Upper lobe of right lung (tissue), 1 donor: Measurements from ENCODE around the gene TSC1. TPM values are rescaled to one million over a fixed set of nuclear protein-coding genes. Genes with fewer than 3 reads are reported as not detected.

Source experiments
- ATAC-seq: fragments of 200-7000 bp; cut with Tn5 transposase; one replicate; pipeline ENCODE4 v1.9.1; 2020; ENCODE audit warnings: mild to moderate bottlenecking, moderate library complexity
- DNase-seq: peaks from one replicate; pipeline ENCODE4 v3.0.0-alpha.2; 2020
- H3K27ac ChIP-seq: fragments of 200-600 bp; one replicate; pipeline ENCODE4 v1.8.0; 2022
- H3K27me3 ChIP-seq: fragments of 200-600 bp; one replicate; pipeline ENCODE4 v1.8.0; 2022; ENCODE audit warnings: mild to moderate bottlenecking
- H3K36me3 ChIP-seq: fragments of 200-600 bp; one replicate; pipeline ENCODE4 v1.8.0; 2022
- H3K4me1 ChIP-seq: fragments of 200-600 bp; one replicate; pipeline ENCODE4 v1.8.0; 2022
- H3K4me3 ChIP-seq: fragments of 200-600 bp; one replicate; pipeline ENCODE4 v1.8.0; 2022; ENCODE audit warnings: mild to moderate bottlenecking
- H3K9me3 ChIP-seq: fragments of 200-600 bp; one replicate; pipeline ENCODE4 v1.8.0; 2022
- intact Hi-C: fragments of 100-400 bp; cut with DNase I; formaldehyde crosslinking; loops from one replicate; pipeline ENCODE4 v1.11.0; 2022
- total RNA-seq: library from RNA; stranded (reverse); fragmentation: NEBNext Ultra II Directional; extraction: Animal tissue kit (Norgen Biotek cat#: 25700); gene quantifications from one replicate; pipeline ENCODE4 v1.2.1, GENCODE V29; 2021
- TF ChIP-seq, protein P1 (sequence below): fragments of 200-600 bp; IDR thresholded peaks from one replicate; pipeline ENCODE4 v1.8.0; 2022; ENCODE audit warnings: antibody characterized with exemption
- donor health status: DM: no; HTN: yes; CAD: no; lungs with severe emphysema.

TSC1 gene
- total RNA-seq, 1 donor from 2014 or later: 44.9 TPM

DNA sequence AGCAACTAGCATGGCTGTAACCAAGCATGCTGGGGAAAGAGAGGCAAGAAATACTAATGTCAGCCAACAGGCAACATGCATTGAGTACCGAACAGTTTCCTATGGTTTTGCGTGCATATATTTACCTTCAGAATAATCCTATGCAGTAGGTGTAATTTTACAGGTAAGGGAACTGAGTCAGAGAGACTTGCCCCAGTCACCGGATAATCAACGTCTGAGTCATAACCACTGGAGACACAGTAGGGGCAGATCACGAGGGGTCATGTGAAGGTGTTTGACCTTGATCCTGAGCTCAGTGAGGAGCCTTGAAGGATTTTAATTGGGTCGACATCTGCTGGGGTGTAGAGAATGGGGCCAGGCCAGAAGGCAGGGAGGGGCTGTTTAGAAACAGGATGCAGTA, 13.4 kb upstream of the TSC1 start:
- TF ChIP-seq, protein P1, sequence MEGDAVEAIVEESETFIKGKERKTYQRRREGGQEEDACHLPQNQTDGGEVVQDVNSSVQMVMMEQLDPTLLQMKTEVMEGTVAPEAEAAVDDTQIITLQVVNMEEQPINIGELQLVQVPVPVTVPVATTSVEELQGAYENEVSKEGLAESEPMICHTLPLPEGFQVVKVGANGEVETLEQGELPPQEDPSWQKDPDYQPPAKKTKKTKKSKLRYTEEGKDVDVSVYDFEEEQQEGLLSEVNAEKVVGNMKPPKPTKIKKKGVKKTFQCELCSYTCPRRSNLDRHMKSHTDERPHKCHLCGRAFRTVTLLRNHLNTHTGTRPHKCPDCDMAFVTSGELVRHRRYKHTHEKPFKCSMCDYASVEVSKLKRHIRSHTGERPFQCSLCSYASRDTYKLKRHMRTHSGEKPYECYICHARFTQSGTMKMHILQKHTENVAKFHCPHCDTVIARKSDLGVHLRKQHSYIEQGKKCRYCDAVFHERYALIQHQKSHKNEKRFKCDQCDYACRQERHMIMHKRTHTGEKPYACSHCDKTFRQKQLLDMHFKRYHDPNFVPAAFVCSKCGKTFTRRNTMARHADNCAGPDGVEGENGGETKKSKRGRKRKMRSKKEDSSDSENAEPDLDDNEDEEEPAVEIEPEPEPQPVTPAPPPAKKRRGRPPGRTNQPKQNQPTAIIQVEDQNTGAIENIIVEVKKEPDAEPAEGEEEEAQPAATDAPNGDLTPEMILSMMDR: no peak
- H3K4me3 ChIP-seq: no peak overlapping the region
- H3K36me3 ChIP-seq: no peaks in the 10 kb centered on the region
- H3K4me1 ChIP-seq: no peaks in the 10 kb centered on the region
- H3K9me3 ChIP-seq: no peaks in the 10 kb centered on the region
- DNase-seq (no peak), ATAC-seq (no peak)
- H3K27ac ChIP-seq: no peak overlapping the region
- intact Hi-C loops: no loop called here
- no peaks in the 10 kb centered on the region for H3K27me3 ChIP-seq

GRCh38 chr9:132955768-132956167, 11.4 kb upstream of the TSC1 start:
- no peak for ATAC-seq
- intact Hi-C loops: no loop called here

DNA sequence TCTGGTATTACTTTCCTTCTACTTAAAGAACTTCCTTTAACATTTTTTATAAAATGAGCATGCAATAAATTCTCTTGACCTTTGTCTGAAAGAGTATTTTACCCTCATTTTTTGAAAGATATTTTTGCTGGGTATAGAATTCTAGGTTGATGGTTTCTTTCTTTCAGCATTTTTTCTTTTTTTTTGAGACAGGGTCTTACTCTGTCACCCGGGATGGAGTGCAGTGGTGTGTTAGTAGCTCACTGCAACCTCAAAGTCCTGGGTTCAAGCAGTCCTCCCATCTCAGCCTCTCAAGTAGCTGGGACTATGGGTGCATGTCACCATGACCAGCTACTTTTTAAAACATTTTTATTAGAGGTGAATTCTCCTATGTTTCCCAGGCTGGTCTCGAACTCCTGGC, 10.7 kb upstream of the TSC1 start:
- H3K27me3 ChIP-seq: no peaks in the 10 kb centered on the region
- no peak for DNase-seq
- H3K27ac ChIP-seq: no peak overlapping the region
- H3K9me3 ChIP-seq: no peaks in the 10 kb centered on the region
- no peak for ATAC-seq
- no peak overlapping the region for H3K4me3 ChIP-seq
- H3K4me1 ChIP-seq: no peaks in the 10 kb centered on the region
- TF ChIP-seq, protein P1: no peak
- intact Hi-C loops: no loop called here
- no peaks in the 10 kb centered on the region for H3K36me3 ChIP-seq

More at GRCh38 chr9:132955768-132956167, 11.4 kb upstream of the TSC1 start:
- TF ChIP-seq, protein P1: no peak
- Histone ChIP-seq H3K4me1 (no peaks in the 10 kb centered on the region), H3K4me3 (no peak overlapping the region), H3K27me3 (no peaks in the 10 kb centered on the region), H3K9me3 (no peaks in the 10 kb centered on the region), H3K27ac (no peak overlapping the region), H3K36me3 (no peaks in the 10 kb centered on the region)
- no peak for DNase-seq

GRCh38 chr9:132949709-132950108, 5.3 kb upstream of the TSC1 start:
- DNase-seq (no peak), ATAC-seq (no peak)
- Histone ChIP-seq H3K36me3 (no peaks in the 10 kb centered on the region), H3K27me3 (no peaks in the 10 kb centered on the region), H3K27ac (no peak overlapping the region), H3K4me3 (no peak overlapping the region), H3K9me3 (no peaks in the 10 kb centered on the region), H3K4me1 (no peaks in the 10 kb centered on the region)
- TF ChIP-seq, protein P1: no peak
- intact Hi-C loops: no loop called here

DNA sequence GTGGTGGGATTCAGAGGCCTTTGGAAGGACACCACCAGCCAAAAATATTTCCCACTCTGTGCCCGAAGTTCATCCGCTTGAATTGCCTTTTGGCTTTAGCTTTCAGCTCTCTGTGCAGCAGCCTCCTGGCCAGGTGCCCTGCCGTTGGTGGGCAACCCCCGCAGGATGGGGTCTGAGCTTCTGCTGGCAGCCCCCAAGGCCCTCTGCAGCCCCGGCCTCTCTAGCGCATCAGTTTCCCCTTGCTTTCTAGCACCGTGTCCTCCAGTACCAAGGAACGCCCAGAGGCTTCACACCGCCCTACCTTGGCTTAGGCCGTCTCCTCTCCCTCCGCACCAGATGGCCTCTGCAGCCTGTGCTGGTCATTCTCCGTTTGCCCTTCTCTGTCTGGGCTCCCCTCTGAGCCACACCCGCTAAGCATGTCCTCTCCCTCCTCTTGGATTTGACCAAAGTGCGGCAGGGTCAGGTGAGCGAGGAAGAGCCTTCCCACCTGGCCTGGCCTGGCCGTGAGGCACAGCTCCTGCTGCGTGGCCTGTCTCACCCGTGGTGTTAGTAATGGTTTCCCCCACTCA, 4.2 kb upstream of the TSC1 start:
- no peaks in the 10 kb centered on the region for H3K9me3 ChIP-seq
- intact Hi-C loops: no loop called here
- ATAC-seq: no peak
- no peak for DNase-seq
- no peaks in the 10 kb centered on the region for H3K27me3 ChIP-seq
- TF ChIP-seq, protein P1: no peak
- no peak overlapping the region for H3K4me3 ChIP-seq
- H3K4me1 ChIP-seq: peaks cover 2% of the 10 kb centered on the region
- H3K36me3 ChIP-seq: no peaks in the 10 kb centered on the region
- H3K27ac ChIP-seq: no peak overlapping the region

- Histone ChIP-seq H3K9me3 (no peaks in the 10 kb centered on the region), H3K4me3 (no peak overlapping the region), H3K27me3 (no peaks in the 10 kb centered on the region), H3K27ac (no peak overlapping the region), H3K36me3 (no peaks in the 10 kb centered on the region), H3K4me1 (peaks cover 8% of the 10 kb centered on the region)
- DNase-seq: no peak
- no peak for ATAC-seq
- intact Hi-C loops: no loop called here
- TF ChIP-seq, protein P1: no peak
Observed at GRCh38 chr9:132947756-132948155, 3.3 kb upstream of the TSC1 start.
